Measurements from ENCODE around the gene SMIM11. TPM values are rescaled to one million over a fixed set of nuclear protein-coding genes. Genes with fewer than 3 reads are reported as not detected.

SMIM11 gene
- total and polyA plus RNA-seq, 4 experiments from 2014 or later: 4.9 to 18.5 (median 10.2) TPM

Other genes with a start within 250 kb of the SMIM11 start
- gene KCNE2, start 11.5 kb upstream of the SMIM11 start, total RNA-seq: not detected
- gene KCNE2, start 11.5 kb upstream of the SMIM11 start, polyA plus RNA-seq: under 1 TPM; 0.29 to 0.63 TPM
- gene SMIM34, start 48.4 kb downstream of the SMIM11 start, total RNA-seq: not detected
- gene SMIM34, start 48.4 kb downstream of the SMIM11 start, polyA plus RNA-seq: not detected
- under 1 TPM; 0.17 to 0.22 TPM for gene KCNE1, start 136.7 kb downstream of the SMIM11 start, total RNA-seq
- under 1 TPM in 1 of 2 donors, not detected in 1; 0.14 TPM for gene KCNE1, start 136.7 kb downstream of the SMIM11 start, polyA plus RNA-seq
- gene RCAN1, start 239.6 kb downstream of the SMIM11 start, total RNA-seq: 1 to 10 TPM; 4.7 to 6.3 TPM
- 10 to 100 TPM; 12.1 to 15.0 TPM for gene RCAN1, start 239.6 kb downstream of the SMIM11 start, polyA plus RNA-seq